Measurements from ENCODE around the gene GLIPR2.
"Not testable (repeated sequence)": the region's sequence is repeated elsewhere in the genome, so short reads cannot be mapped to it uniquely, and the experiment has no call there.

The GLIPR2 gene

DNA sequence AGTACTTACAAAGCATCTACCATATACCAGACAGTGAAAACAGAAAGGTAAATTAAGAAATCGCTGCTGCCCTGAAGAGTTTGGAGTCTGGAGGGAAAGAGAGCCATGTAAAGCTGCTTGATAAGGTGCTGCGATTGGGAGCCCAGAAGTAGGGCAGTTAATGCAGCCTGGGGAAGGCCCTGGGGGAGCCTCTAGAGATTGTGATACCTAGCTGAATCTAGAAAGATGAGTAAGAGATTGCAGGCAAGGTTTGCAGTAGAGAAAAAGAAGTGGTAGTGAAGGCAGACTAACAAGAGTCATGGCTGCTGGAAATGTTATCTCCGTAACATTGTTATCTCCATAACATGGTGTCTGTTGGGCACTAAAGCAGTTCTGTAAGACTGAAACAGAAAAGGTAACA lies 24.0 kb upstream of the GLIPR2 start:
- no peak for TF ChIP-seq GATA1 (IDR thresholded peaks at IDR 0.05; ENCODE audit: low read depth, low read length)
- no peak for TF ChIP-seq POLR2A (IDR thresholded peaks at IDR 0.05; ENCODE audit: low read length)

DNA sequence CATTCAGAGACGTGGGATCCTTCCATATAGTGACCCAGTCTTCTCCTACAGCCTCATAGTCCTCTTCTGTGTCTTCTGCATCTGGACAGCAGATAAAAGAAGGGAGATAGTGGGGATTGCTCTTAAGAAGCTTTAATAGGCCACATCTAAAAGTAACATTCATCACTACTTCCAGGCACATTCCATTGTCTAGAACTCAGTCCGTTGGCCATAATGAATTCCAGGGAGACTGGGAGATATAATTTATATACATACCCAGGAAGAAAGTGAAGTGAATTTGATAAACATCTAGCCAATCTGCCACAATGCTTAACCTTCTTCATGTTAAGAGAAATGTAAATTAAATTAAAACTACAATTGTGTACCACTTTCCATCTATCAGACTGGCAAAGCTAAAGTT lies 22.5 kb upstream of the GLIPR2 start:
- no peak for DNase-seq
- TF ChIP-seq GATA1 (IDR thresholded peaks at IDR 0.05; ENCODE audit: low read depth, low read length) (no peak), POLR2A (IDR thresholded peaks at IDR 0.05; ENCODE audit: low read length) (no peak)

More for the DNA sequence above, 24.0 kb upstream of the GLIPR2 start:
- no peak for DNase-seq

DNA sequence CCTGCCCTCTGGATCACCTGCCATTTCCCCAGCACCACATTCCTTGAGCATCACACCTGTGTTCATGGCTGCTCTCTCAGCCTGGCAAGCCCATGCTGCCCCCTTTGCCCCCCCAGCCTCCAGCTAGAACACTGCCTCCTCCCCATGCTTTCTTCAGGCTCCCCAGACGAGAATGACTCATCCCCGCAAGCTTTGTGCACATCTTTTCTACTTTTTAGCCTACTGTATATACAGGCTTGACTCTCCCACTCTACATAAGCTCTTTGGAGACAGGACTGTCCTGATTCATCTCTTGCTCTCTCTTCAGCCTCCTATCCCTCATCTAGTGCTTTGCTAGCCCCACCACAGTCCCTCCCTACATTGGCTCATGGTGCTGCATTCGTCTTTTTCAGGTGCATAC lies 19.9 kb upstream of the GLIPR2 start:
- no peak for TF ChIP-seq POLR2A (IDR thresholded peaks at IDR 0.05; ENCODE audit: low read length)
- no peak for TF ChIP-seq GATA1 (IDR thresholded peaks at IDR 0.05; ENCODE audit: low read depth, low read length)
- DNase-seq = no peak

DNA sequence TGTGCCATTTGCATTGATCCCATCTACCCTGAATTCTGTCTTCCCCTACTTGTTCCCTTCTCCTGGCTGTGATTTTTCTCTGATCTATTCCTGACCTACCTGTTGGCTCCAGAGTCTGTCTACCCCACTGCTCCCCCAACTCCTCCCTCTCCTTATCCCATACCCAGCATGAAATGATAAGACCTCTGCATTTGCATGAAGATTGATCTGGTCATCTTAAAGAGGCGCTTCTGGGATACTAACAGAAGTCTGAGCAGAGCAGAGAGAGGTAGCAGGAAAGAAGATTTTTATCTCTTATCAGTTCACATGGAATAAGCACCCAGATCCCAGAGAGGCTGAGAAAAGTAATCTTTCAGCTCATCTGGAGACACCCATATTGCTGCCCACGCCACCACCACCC lies 18.3 kb upstream of the GLIPR2 start:
- no peak for DNase-seq
- TF ChIP-seq GATA1 (IDR thresholded peaks at IDR 0.05; ENCODE audit: low read depth, low read length) = no peak
- no peak for TF ChIP-seq POLR2A (IDR thresholded peaks at IDR 0.05; ENCODE audit: low read length)

DNA sequence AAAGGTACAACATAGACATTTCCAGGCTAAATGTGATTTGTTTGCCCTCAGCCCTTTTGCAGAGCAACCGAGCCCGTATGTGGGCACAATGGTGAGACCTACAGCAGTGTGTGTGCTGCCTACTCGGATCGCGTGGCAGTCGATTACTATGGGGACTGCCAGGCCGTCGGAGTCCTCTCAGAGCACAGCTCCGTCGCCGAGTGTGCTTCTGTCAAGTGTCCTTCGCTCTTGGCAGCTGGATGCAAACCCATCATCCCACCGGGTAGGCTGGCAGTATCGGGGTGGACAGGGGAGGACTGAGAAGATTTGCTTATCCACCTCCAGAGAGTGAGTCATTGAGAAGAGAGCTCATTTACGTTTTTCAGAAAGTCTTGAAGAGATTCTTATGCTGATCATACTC lies 17.8 kb upstream of the GLIPR2 start:
- TF ChIP-seq POLR2A (IDR thresholded peaks at IDR 0.05; ENCODE audit: low read length) (no peak), GATA1 (IDR thresholded peaks at IDR 0.05; ENCODE audit: low read depth, low read length) (no peak)
- no peak for DNase-seq

DNA sequence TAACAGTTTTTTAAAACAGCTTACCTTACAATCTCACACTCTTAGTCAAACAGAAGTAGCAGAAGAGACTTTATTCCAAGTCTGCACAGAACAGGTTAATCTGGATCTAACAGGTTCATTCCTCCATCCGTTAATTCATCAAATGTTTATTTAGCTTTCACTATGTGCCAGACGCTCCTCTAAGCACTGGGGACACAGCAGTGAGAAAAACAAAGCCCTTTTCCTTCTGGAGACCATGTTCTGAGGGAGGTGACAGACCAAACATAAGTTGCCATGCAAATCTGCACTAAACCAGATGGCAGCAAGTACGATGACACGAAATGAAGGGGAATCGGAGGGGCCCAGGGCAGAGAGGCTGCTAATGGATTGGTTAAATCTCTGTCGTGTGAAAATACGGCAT lies 17.1 kb upstream of the GLIPR2 start:
- TF ChIP-seq POLR2A (IDR thresholded peaks at IDR 0.05; ENCODE audit: low read length) (no peak), GATA1 (IDR thresholded peaks at IDR 0.05; ENCODE audit: low read depth, low read length) (no peak)
- DNase-seq = no peak

DNA sequence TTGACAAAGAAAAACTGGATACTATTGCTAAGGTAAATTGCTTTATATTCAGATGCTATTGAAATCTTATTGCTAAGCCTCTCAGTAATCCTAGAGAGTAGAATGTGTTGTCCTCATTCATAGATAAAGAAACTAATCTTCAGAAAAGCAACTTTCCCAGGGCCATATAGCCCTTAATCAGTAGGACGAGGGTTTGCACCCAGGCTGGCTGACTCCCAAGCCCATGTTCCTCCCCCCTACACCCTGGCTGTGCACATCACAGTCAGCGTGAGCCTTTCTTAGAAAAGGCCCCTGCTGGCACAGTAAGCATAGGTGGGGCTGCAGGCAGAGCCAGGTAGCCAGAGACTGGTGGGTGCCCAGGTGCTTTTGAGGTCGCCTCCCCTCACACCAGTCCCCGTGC lies 15.8 kb upstream of the GLIPR2 start:
- TF ChIP-seq POLR2A (IDR thresholded peaks at IDR 0.05; ENCODE audit: low read length) (no peak), GATA1 (IDR thresholded peaks at IDR 0.05; ENCODE audit: low read depth, low read length) (no peak)
- peak; percentile 43 to 77 for DNase-seq

DNA sequence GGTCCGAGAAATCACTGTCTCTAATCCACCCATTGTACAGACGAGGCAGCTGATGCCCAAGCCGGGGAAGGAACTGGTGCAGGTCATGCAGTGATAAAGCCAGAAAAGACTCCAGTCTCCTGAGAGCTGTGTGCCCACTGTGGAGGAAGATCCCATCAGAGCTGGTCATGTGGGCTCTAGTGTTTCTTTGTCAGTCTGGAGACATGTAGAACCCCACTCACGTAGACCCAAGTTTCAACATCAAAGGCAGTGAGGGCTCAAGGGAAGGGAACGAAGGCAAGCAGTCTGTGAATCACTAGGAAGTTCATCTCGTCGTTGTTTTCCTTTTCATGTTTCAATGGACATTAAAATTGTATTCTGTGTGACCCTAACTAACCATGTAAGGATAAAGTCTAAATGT lies 14.6 kb upstream of the GLIPR2 start:
- TF ChIP-seq GATA1 (IDR thresholded peaks at IDR 0.05; ENCODE audit: low read depth, low read length) (no peak), POLR2A (IDR thresholded peaks at IDR 0.05; ENCODE audit: low read length) (no peak)
- DNase-seq = no peak

DNA sequence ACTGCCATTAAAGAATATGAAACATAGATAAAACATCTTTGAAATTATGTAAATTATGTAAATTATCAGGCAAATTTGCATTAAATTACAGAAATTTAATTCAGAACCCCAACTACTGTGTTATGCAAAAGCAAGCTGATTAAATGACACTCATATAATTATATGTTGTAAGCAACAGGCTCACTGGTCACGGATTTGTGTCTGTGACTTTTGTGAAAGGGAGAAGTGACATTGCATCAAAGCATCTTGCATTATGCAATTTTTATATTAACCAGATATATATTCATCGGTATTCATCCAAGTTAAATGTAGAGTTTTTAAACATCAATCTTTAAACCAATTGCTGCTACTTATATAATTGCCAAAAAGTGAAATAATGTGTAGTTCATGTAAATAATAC lies 13.0 kb upstream of the GLIPR2 start:
- TF ChIP-seq POLR2A (IDR thresholded peaks at IDR 0.05; ENCODE audit: low read length) = no peak
- TF ChIP-seq GATA1 (IDR thresholded peaks at IDR 0.05; ENCODE audit: low read depth, low read length) = no peak
- DNase-seq = no peak

DNA sequence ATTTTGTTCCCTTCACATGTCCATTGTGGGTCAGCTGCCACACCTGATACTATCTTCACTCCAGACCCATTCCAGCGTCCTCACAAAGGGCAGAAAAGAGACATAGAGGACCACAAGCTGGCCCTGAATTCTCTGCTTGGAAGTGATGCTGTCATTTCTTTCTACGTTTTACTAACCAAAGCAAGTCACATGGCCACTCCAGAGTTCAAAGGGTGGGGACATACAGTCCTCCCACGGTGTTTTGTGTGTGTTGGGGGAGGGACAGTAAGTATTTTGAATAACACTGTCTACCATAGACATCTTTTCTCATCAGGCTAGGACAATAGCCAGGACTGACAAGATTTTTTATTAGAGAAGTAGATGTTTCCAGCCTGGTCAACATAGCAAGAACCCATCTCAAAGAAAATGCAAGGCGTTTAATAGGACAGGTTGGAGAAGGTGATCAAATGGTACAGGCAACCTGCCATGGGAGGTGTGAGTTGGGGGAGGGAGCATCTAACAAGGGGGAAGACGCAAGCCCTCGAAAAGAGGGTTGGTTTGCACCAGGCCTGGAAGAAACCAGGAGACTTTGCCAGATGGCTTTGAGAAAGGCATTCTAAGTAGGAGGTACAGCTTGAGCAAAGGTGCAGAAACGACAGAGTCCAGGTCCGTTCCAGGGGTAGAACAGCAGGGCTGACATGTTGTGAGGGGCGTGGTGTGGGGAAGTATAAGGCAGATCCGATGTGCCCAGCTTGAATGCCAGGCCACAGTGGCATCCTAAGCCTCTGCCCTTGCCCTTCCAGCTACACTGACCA lies 11.3 kb upstream of the GLIPR2 start:
- no peak for DNase-seq
- no peak for TF ChIP-seq POLR2A (IDR thresholded peaks at IDR 0.05; ENCODE audit: low read length)
- no peak for TF ChIP-seq GATA1 (IDR thresholded peaks at IDR 0.05; ENCODE audit: low read depth, low read length)

DNA sequence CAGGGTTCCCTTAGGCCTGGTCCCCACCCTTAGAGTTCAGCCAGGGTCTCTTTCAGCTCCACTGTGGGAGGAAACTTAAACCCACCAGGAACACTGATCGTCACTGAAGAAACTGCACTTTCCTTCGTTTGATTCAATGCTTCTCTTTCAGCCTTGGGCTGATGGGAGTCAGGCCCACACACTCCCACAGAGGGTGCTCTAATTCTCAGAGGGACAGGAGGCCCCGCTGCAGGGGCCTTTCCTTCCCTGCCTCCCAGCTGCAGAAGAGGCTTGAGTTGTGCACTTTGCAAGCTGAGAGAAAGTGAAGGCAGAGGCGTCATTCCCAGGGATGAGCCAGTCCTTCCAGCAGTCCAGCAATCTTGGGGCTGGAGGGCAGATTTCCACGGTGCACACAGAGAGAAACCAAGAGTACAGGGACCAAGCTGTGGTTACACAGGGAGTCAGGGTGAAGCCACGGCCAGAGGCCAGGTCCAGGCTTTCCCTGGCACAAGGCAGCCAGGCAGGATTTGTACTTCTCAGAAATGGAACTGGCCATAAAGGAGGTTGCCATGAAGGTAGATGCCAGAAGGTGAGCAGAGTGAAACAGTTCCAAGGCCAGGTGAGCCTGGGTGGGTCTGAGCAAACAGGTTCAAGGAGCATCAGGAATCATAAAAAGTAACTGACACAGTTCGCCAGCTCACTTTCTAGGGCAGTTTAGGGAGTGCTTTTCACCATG lies 10.4 kb upstream of the GLIPR2 start:
- no peak for TF ChIP-seq GATA1 (IDR thresholded peaks at IDR 0.05; ENCODE audit: low read depth, low read length)
- TF ChIP-seq POLR2A (IDR thresholded peaks at IDR 0.05; ENCODE audit: low read length) = no peak
- DNase-seq = no peak

DNA sequence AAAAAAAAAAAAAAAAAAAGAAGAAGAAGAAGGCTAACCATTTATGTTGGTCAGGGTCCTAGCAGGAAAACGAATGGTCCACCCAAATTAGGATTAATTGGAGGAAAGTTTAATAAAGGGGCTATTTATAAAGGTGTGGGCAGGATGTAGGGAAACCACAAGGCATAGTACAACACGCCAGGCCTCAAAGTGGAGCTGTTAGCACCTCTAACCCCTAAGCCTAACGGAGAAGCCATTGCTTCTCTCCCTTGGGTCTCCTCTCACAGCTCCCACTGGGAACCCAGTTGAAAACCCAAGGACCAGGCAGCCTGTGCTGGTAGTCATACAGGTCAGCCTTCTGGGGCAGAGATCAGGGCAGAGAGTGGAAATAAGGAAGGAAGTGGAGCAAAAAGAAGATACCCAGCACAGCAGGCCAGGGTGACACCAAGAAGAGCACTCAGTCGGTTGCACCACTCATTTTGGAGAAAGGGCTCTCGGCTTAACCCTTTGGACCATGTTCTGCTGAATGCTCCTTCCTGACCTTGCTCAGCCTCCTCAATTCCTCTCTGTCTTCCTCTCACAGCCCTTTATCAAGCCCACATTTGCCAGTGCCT lies 8.8 kb upstream of the GLIPR2 start:
- DNase-seq = no peak
- TF ChIP-seq POLR2A (IDR thresholded peaks at IDR 0.05; ENCODE audit: low read length) (no peak), GATA1 (IDR thresholded peaks at IDR 0.05; ENCODE audit: low read depth, low read length) (no peak)

DNA sequence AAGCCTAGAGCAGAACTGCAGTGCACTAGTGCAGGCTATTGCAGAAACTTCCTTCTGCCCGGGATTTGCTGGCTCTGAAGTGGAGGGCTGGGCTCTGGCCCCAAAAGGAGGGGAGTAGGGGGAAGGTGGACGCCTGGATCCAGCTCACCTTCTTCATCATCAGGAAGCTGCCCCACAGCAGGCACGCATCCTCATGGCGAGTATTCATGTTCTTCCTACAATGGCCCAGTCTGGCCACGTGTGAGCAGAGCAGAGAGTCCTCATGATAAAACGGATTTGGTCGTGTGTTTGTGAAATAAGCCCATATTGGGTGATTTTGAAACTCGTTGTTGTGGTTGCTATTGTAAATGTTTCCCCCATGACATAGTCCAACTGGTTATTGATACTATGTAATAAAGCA lies 8.2 kb upstream of the GLIPR2 start:
- no peak for TF ChIP-seq GATA1 (IDR thresholded peaks at IDR 0.05; ENCODE audit: low read depth, low read length)
- TF ChIP-seq POLR2A (IDR thresholded peaks at IDR 0.05; ENCODE audit: low read length) = no peak
- no peak for DNase-seq

DNA sequence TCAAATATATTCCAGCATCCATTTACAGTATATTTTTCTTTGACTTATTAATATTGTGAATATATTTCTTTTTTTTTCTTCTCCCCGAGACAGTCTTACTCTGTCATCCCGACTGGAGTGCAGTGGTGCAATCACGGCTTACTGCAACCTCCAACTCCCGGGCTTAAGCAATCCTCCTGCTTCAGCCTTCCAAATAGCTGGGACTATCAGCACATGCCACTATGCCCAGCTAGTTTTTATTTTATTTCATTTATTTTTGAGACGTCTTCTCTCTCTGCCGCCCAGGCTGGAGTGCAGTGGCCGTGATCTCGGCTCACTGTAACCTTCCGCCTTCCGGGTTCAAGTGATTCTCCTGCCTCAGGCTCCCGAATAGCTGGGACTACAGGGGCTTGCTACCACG lies 7.4 kb upstream of the GLIPR2 start:
- no peak for TF ChIP-seq POLR2A (IDR thresholded peaks at IDR 0.05; ENCODE audit: low read length)
- no peak for TF ChIP-seq GATA1 (IDR thresholded peaks at IDR 0.05; ENCODE audit: low read depth, low read length)
- DNase-seq = no peak

DNA sequence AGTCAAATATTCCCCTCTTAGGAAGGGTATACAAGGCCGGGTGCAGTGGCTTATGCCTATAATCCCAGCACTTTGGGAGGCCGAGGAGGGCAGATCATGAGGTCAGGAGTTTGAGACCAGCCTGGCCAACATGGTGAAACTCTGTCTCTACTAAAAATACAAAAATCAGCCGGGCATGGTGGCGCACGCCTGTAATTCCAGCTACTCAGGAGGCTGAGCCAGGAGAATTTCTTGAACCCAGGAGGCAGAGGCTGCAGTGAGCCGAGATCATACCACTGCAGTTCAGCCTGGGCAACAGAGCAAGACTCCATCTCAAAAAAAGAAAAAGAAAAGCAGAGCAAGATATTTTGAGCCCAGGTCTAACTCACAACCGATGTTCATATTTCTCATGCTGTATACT lies 4.9 kb upstream of the GLIPR2 start:
- DNase-seq = not testable (repeated sequence)

All from erythroblast (primary cell).